HG03139 (cell line): ENCODE data around the gene GID8.

Source experiments
- ATAC-seq: cut with Tn5 transposase; IDR thresholded peaks from one replicate; pipeline ENCODE4 v1.9.1; 2021; ENCODE audit not compliant: unreplicated experiment

Gene GID8

GRCh38 chr20:62980970-62981369 is 43.0 kb downstream of the GID8 start:
- ATAC-seq, result no peak

GRCh38 chr20:62982124-62983075 is 44.5 kb downstream of the GID8 start:
- no peak for ATAC-seq

- ATAC-seq, result no peak
These were observed 45.3 kb downstream of the GID8 start for GRCh38 chr20:62983210-62983609.

- no peak for ATAC-seq
These were observed 46.9 kb downstream of the GID8 start for GRCh38 chr20:62984666-62985443.

GRCh38 chr20:62985444-62985778 is 47.5 kb downstream of the GID8 start:
- ATAC-seq, result no peak

- no peak for ATAC-seq
These were observed 48.4 kb downstream of the GID8 start for GRCh38 chr20:62986257-62986800.

GRCh38 chr20:62987114-62987513 is 49.2 kb downstream of the GID8 start:
- ATAC-seq, result no peak

- ATAC-seq, result no peak
These were observed 51.3 kb downstream of the GID8 start for GRCh38 chr20:62989201-62989601.

- no peak for ATAC-seq
These were observed 52.4 kb downstream of the GID8 start for GRCh38 chr20:62990306-62990825.

- no peak for ATAC-seq
These were observed 53.4 kb downstream of the GID8 start for GRCh38 chr20:62991196-62991807.

- no peak for ATAC-seq
These were observed 53.9 kb downstream of the GID8 start for GRCh38 chr20:62991863-62992262.

GRCh38 chr20:62993856-62994494 is 56.0 kb downstream of the GID8 start:
- ATAC-seq, result no peak

GRCh38 chr20:62994869-62995281 is 56.9 kb downstream of the GID8 start:
- ATAC-seq, result no peak

GRCh38 chr20:62995481-62995880 is 57.5 kb downstream of the GID8 start:
- ATAC-seq, result no peak

GRCh38 chr20:62995898-62996595 is 58.1 kb downstream of the GID8 start:
- no peak for ATAC-seq

- no peak for ATAC-seq
These were observed 58.6 kb downstream of the GID8 start for GRCh38 chr20:62996596-62996982.

GRCh38 chr20:62997417-62998035 is 59.6 kb downstream of the GID8 start:
- ATAC-seq, result no peak
